ENCODE data around the gene APOC4.
A peak's percentile ranks its signal among the peaks of the same experiment; 100 is the strongest.

APOC4 gene

DNA sequence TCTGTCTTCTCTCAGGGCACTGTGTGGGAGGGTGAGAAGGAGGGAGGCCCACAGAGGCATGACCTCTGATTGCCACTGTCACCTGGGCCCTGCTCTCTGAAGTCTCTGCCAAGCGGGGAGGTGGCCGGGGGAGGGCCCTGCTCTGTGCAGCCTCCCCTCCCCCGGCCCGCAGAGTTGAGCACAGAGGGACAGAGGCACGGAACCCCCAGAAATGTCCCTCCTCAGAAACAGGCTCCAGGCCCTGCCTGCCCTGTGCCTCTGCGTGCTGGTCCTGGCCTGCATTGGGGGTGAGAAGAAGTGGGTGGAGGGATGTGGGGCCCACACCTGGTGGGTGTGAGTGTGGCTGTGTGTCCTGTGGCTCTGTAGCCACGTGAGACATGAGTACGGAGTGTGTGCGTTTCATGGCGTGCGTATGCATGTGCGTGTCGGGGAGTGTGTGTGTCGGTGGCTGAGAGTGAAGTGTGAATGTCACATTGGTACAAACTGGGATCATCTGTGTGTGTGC lies at the start of gene APOC4 (continued):
- TF ChIP-seq ZFP69B (tag by site-specific recombination; IDR thresholded peaks at IDR 0.05) (peak; percentile 85), ZFHX2 (tag by site-specific recombination; conservative IDR thresholded peaks at IDR 0.05) (peak; percentile 86)

GRCh38 chr19:44892932-44893331 lies 49.1 kb upstream of the APOC4 start:
- TF ChIP-seq ZNF449 (tag by site-specific recombination; IDR thresholded peaks at IDR 0.05) (no peak), ZNF239 (tag by site-specific recombination; IDR thresholded peaks at IDR 0.05) (no peak), ZNF174 (tag by site-specific recombination; IDR thresholded peaks at IDR 0.05) (no peak), ZNF837 (tag by site-specific recombination; IDR thresholded peaks at IDR 0.05) (no peak), ZNF404 (tag by site-specific recombination; IDR thresholded peaks at IDR 0.05) (no peak), SCRT1 (tag by site-specific recombination; IDR thresholded peaks at IDR 0.05; ENCODE audit: borderline replicate concordance) (no peak), ZNF548 (tag by site-specific recombination; IDR thresholded peaks at IDR 0.05) (no peak), ZNF76 (tag by site-specific recombination; IDR thresholded peaks at IDR 0.05; ENCODE audit: borderline replicate concordance, low read depth) (no peak), ZNF324 (tag by site-specific recombination; IDR thresholded peaks at IDR 0.05) (no peak)
- TF ChIP-seq, protein P1, sequence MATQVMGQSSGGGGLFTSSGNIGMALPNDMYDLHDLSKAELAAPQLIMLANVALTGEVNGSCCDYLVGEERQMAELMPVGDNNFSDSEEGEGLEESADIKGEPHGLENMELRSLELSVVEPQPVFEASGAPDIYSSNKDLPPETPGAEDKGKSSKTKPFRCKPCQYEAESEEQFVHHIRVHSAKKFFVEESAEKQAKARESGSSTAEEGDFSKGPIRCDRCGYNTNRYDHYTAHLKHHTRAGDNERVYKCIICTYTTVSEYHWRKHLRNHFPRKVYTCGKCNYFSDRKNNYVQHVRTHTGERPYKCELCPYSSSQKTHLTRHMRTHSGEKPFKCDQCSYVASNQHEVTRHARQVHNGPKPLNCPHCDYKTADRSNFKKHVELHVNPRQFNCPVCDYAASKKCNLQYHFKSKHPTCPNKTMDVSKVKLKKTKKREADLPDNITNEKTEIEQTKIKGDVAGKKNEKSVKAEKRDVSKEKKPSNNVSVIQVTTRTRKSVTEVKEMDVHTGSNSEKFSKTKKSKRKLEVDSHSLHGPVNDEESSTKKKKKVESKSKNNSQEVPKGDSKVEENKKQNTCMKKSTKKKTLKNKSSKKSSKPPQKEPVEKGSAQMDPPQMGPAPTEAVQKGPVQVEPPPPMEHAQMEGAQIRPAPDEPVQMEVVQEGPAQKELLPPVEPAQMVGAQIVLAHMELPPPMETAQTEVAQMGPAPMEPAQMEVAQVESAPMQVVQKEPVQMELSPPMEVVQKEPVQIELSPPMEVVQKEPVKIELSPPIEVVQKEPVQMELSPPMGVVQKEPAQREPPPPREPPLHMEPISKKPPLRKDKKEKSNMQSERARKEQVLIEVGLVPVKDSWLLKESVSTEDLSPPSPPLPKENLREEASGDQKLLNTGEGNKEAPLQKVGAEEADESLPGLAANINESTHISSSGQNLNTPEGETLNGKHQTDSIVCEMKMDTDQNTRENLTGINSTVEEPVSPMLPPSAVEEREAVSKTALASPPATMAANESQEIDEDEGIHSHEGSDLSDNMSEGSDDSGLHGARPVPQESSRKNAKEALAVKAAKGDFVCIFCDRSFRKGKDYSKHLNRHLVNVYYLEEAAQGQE (tag by site-specific recombination; IDR thresholded peaks at IDR 0.05): no peak
- ChIA-PET CTCF (interaction anchor here (1.3 to 1.4 kb wide), 2 partner anchors 10 to 11 kb away, joined by 7 to 11 read pairs; no protein-coding TSS in a partner anchor), POLR2A (interaction anchor here (1.1 kb wide), 1 partner anchor 13 kb away, joined by 3 read pairs; no protein-coding TSS in a partner anchor)
- no peak overlapping the region for H3K27ac ChIP-seq (ENCODE audit: extremely low read depth, low read depth, low read length)
- peaks cover 6% of the 10 kb centered on the region for H3K4me1 ChIP-seq (ENCODE audit: control insufficient read depth, insufficient read depth, low read length)
- H3K36me3 ChIP-seq (ENCODE audit: control insufficient read depth in 2 of 2, insufficient read depth in 1 of 2, low read length in 2 of 2): peaks cover 41 to 65% of the 10 kb centered on the region in 2 experiments
- H3K9me3 ChIP-seq (ENCODE audit: control insufficient read depth, insufficient read depth, low read depth, low read length): no peaks in the 10 kb centered on the region
- H3K4me3 ChIP-seq (ENCODE audit: low read depth, low read length): no peak overlapping the region

GRCh38 chr19:44893332-44894051 lies 48.5 kb upstream of the APOC4 start:
- H3K27ac ChIP-seq (ENCODE audit: extremely low read depth, low read depth, low read length): no peak overlapping the region
- peaks cover 6% of the 10 kb centered on the region for H3K4me1 ChIP-seq (ENCODE audit: control insufficient read depth, insufficient read depth, low read length)
- H3K4me3 ChIP-seq (ENCODE audit: low read depth, low read length): no peak overlapping the region
- POLR2A ChIA-PET: interaction anchor here (0.6 to 1.1 kb wide), 2 partner anchors 13 to 176 kb away, joined by 3 read pairs; no protein-coding TSS in a partner anchor
- H3K36me3 ChIP-seq (ENCODE audit: control insufficient read depth in 2 of 2, insufficient read depth in 1 of 2, low read length in 2 of 2): peaks cover 45 to 63% of the 10 kb centered on the region in 2 experiments
- CTCF ChIA-PET: interaction anchor here (1.4 to 2.7 kb wide), 3 partner anchors 11 to 17 kb away, joined by 6 to 17 read pairs (median 11); partner anchors contain the start of gene APOE
- no peaks in the 10 kb centered on the region for H3K9me3 ChIP-seq (ENCODE audit: control insufficient read depth, insufficient read depth, low read depth, low read length)
- TF ChIP-seq ZNF155 (tag by site-specific recombination; IDR thresholded peaks at IDR 0.05) (no peak), RBAK (tag by site-specific recombination; IDR thresholded peaks at IDR 0.05) (no peak), ZNF677 (tag by site-specific recombination; IDR thresholded peaks at IDR 0.05) (no peak), ZNF302 (tag by site-specific recombination; IDR thresholded peaks at IDR 0.05; ENCODE audit: low read depth) (no peak), ZNF792 (tag by site-specific recombination; IDR thresholded peaks at IDR 0.05) (no peak), ZNF2 (tag by site-specific recombination; IDR thresholded peaks at IDR 0.05) (no peak), MEIS1 (CRISPR knock-in tag; IDR thresholded peaks at IDR 0.05; ENCODE audit: borderline replicate concordance) (no peak), ZEB2 (tag by site-specific recombination; IDR thresholded peaks at IDR 0.05) (no peak), ZNF791 (tag by site-specific recombination; IDR thresholded peaks at IDR 0.05) (no peak), ZNF214 (tag by site-specific recombination; IDR thresholded peaks at IDR 0.05; ENCODE audit: borderline replicate concordance) (no peak)
- TF ChIP-seq, protein P2, sequence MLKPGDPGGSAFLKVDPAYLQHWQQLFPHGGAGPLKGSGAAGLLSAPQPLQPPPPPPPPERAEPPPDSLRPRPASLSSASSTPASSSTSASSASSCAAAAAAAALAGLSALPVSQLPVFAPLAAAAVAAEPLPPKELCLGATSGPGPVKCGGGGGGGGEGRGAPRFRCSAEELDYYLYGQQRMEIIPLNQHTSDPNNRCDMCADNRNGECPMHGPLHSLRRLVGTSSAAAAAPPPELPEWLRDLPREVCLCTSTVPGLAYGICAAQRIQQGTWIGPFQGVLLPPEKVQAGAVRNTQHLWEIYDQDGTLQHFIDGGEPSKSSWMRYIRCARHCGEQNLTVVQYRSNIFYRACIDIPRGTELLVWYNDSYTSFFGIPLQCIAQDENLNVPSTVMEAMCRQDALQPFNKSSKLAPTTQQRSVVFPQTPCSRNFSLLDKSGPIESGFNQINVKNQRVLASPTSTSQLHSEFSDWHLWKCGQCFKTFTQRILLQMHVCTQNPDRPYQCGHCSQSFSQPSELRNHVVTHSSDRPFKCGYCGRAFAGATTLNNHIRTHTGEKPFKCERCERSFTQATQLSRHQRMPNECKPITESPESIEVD (tag by site-specific recombination; IDR thresholded peaks at IDR 0.05): no peak
